Stimulated activated CD8-positive, alpha-beta memory T cell treated with anti-CD3 and anti-CD28 coated beads, Interleukin-12 subunit alpha, Interleukin-12 subunit beta, amount 100 ng/mL, for 24 hours (primary cell): ENCODE results near the gene GNAS-AS1.

Source experiments
- DNase-seq: peaks from one replicate; pipeline ENCODE4 v3.0.0-alpha.2; 2020; ENCODE audit errors: extremely low read depth

Gene GNAS-AS1

DNA sequence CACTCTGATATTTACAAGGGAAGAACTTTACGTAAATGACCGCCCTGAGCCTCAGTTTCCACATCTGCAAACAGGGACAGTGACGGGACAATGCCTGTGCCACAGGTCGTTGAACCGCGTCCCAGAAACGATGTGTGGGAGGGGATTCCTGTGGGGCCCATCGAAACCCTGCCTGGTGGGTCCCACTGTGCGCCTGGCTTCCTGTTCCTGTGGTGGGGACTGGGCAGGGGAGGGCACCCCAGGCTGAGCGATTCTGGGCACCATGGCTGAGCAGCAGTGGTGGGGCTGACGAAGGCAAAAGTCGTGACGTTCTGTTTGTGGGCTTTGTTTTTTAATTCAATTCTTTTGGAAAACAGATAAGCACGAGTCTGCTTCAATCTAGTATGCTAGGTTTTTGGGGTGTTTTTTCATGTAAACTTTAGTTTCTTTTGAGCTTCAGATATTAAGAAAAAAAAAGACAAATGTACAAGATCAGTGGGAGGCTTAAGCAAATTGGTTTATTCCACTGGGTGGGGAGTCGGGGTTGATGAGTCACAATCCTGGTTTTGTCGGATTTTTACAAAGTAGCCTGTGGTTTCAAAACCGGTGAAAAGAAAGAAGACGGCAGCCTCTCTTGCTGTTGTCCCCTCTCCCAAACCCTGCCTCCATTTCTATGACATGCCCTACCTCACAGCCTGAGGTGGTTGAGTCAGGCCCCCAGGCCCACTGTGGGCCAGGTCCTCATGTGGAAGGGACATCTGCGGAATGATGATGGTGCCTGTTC is 40.4 kb downstream of the GNAS-AS1 start:
- no peak for DNase-seq

DNA sequence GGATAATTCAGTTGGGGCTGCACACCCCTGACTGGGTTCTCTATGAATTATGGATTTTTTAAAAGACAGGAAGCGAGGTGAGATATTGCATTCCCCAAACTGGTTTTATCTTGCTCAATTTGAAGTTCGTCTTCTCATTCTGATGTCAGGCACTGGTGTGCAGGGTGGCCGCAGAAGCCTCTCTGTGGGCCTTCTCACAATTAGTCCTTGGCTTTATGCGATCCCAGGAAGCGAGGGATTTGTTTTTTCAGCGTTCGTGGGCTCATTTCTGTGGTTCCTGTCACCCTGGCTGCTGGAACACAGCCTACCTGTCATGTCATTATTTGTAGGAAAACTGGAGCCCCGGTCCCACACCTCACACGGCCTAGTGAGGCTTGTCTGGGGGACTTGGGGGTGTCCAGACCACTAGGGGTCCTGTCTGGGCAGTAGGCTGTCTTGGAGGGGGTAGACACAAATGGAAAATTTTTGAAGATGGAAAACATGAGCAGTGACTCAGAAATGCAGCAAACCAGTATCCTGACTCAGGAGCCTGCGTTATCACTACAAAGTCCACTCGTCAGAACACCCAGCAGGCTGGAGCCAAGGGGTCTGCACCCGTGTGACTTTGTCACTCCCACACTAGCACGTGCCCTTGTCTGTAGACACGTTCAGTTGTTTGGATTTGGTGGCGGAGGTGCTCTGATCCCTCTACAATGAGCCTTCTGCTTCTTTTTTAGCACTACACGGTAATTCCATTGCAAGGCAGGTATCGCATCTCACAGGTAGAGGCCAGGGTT is 42.2 kb downstream of the GNAS-AS1 start:
- DNase-seq = no peak

GRCh38 chr20:58807801-58808200 is 42.9 kb downstream of the GNAS-AS1 start:
- no peak for DNase-seq

GRCh38 chr20:58803533-58803932 is 47.2 kb downstream of the GNAS-AS1 start:
- no peak for DNase-seq

DNA sequence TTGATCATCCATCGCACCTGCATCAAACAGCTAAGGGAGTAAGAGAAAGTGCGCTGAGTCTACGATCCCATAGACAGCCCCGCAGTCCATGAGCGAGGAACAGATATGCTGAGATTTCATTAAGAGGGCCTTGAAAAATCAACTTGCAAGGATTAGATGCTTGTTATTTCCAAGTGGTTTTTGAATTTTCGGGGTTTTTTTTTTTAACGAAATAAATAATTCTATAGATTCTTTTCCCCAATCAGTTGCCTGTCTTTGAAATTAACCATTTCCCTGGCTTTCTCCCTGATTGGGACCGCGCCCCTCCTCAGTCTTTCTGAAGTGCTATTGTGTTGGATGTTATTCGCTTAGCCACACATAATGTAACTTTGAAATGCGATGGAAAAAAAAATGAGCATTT is 48.6 kb downstream of the GNAS-AS1 start:
- DNase-seq = no peak

GRCh38 chr20:58800134-58800871 is 50.4 kb downstream of the GNAS-AS1 start:
- no peak for DNase-seq

DNA sequence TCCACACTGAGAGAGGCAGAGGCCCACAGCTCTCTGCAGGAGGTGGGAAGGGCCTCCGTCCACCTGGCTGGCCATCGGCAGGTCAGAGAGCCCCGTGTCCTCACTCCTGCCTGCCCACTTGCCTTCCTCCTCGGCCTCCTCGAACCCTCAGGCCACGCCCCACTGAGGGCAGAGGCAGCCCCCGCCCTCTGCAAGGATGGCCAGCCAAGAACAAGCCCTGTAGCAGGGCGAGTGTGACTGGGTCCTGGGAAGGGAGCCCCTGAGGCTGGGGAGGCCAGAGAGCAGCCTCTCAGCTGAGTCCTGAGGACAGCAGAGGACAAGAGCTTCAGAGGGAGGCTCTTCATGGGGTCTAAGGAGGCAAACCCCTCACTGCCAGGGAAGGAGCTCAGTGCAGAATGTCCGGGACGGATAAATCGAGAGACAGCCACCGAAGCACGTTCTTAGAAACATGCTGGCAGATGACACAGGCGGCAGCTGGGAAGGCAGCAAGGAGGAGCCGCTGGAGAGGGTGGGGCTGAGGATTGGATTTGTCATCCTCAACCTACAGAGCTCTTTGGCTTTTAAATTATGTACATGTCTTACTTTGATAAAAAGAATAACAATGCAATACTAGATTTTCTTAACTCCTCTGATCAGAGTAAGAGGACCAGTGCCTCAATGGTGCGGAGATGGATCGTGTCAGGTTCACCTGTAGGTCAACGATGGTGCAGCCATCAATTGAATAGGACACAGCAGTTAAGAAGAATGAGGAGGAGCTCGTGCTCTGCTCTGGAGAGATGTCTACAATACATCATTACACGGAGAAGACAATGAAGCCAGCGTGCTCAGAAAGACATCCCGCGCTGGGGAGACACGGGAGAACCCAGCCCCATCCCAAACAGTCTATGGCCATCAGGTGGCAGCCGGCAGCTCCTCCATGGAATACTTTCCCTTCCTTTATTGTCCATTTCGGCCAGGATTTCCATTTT is 53.0 kb downstream of the GNAS-AS1 start:
- no peak for DNase-seq

DNA sequence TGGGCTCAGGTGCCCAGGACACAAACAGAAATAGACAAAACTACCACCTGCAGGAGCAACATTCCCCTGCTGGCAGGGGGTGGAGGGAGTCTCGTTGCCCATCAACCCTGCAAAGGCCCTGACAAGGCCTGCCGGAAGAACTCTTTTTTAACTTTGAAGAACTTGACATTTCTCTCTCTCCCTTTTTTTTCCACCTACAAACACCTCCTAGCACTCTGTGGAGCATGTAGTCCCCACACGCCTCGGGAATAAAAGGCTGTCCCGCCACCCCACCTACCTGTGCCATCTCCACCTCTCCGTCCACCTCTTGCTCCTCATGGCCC is 54.8 kb downstream of the GNAS-AS1 start:
- no peak for DNase-seq

DNA sequence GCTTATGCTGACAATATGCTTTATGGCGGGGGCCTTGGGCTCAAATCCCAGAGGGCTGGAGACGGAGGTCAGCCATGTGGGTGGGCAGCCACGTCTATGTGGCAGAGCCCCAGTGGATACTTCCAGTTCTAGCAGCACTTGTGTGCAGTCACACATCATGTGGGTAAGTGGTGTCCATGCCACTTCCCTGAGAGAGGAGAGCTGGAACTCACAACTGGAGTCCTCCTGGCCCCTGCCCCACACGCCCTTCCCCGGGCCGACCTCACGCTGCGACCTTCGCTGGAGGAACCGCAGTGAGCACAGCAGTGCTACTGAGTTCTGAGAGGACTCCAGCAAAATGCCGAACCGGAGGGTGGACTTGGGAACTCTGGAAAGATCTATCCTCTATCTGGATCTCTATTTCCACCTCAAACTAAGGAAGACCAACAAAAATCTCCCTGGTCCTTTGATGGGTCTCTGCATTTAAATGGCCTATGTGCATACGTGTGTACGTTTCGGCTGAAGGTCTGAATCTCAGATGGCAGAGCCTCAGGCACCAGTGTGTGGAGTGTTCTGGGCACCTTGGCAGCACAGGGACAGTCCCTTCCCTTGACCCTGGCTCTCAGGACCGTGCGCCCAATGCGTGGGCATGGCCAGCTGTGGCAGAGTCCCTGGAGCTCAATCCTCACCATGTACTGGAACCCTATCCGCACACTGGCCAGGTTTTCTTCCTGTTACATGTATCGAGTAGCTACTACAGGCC is 55.4 kb downstream of the GNAS-AS1 start:
- no peak for DNase-seq

DNA sequence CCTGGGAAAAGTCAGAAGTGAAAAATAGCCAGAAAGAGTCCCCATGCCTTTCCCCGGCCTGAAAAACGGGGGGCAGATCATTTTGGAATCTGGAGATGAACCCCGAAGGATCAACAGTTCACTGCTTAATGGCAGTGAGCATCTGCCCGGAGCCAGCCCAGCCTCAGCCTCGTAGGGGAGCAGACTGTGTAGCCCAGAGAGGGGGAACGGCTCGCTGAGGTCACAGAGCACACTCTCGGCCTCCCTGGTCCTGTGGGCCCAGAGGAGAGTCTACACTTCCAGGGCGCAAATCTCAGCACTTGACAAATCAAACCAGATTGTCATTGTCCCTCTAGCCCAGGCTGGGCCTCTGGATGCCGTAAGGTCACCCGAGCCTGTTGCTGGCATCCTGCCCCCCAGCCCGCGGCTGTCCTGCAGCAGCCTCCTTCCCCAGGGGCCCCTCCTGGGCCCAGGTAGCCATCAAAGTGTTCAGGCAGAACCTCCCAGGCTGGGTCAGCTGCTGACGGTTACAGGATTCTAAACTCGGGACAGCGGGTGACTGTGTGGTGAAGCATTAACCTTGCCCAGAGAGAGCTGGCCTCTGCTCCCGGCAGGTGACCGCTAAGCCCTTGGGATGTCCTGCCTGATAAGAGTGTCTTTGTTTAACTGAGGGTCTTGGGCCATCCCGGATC is 56.1 kb downstream of the GNAS-AS1 start:
- DNase-seq = no peak

- no peak for DNase-seq
Measured at GRCh38 chr20:58793512-58794420, 56.9 kb downstream of the GNAS-AS1 start.

GRCh38 chr20:58792426-58792825 is 58.3 kb downstream of the GNAS-AS1 start:
- DNase-seq = no peak

DNA sequence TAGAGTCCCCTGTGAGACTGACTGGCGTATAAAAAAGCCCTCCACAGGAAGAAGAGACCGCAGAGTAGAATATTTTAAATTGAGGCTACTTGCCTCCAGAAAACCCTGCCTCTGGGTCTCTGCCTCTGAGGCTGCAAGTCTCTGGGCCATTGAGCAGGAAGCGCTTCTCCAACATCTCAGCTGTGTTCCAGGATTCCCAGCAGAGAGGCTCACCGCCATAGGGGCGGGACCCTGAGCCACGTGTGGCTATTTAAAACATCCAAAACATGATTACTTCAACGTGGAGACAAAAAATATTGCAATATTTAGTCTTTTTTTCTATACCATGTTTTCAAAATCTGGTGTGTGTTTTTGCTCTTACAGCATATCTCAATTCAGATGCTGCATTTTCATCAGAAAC is 59.4 kb downstream of the GNAS-AS1 start:
- DNase-seq = no peak

DNA sequence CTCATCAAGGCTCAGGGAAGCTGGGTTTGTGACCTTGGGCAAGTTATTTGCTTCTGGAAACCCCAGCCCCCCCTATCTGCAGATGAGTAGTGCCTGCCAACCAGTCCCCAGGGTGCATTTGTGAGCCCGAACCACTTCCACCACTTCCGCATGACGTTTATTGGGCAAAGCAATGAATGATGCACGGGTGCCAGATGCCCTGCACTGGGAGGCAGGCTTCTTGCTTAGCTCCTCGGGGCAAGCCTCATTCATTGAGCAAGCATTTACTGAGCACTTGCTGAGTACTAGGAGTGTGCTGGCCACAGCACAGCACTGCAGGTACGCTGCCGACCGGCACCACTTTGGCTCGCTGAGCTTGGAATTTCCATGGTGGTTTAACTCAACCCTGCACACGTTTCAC is 60.2 kb downstream of the GNAS-AS1 start:
- no peak for DNase-seq

- no peak for DNase-seq
Measured at GRCh38 chr20:58788896-58789544, 61.7 kb downstream of the GNAS-AS1 start.

DNA sequence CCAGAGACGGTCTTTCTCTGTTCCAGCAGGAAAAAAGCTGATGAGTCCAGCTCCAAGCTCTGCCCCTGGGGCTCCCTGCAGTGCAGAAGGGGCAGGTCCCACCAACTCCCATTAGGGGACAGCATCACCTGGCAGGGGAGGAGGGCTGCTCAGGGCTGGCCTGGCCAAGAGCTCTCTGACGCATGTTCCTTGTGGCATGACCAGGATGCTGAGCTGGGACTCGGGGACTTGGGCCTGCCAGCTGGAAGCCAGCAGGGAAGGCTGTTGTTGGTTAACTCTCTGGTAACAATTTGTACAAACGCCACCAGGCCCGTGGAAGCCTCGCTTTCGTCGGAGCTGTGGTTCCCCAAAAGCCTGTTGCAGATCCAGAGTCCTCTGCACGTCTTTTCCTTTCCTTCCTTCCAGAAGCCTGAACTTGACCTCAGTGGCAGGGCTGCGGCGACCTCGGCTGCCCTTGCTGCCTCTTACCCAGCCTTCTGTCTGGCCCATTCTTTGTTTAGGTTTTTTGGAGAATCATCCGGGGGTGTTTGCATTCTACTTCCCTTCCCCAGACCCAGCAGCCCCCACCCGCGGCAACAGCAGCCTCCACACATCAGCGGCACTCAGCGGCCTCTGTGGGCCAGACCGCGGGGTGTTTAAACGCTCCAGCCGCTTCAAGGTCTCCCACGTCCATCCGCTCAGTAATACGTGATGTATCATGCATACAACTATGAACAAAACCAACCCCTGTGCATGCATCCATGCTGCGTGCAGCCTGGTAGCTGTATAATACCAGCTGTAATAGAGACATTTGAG is 63.3 kb downstream of the GNAS-AS1 start:
- DNase-seq = no peak

DNA sequence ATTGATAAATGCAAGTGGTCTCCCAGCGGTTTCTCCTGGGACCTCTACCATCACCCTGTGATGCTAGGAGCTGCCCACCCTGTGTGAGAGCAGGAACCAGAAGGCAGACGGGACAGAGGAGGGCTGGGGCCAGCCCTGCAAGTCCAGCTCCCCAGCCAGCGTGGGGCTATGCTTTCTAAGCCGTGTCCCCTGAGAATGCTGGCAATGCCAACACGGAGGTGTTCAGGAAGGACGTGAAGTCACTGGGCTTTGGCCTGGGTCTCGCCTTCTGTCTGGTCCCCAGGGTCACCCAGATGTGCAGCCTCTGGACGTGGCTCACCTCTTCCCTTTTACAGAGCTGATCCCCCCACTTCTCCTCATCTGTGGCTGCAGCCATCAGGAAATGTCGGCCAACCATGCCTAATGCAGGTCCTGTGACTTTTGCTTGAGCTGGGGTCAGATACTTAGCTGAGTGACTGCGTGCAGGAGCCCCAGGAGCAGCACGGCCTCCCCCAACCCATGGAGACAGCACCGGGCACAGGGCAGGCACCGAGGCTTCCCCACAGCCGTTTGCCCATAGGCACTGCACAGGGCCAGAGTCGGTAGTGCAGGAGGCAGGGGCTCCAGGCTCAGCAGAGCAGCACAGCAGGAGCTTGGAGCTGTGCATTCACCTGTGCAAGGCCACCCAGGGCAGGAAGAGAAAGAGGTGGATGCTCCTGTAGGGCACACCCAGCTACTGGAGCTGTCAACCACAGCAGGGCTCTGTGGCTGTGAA is 66.2 kb downstream of the GNAS-AS1 start:
- no peak for DNase-seq
